AG20443 (cell line): ENCODE data around the gene ADK.
"Not testable (repeated sequence)": the region's sequence is repeated elsewhere in the genome, so short reads cannot be mapped to it uniquely, and the experiment has no call there.

ENCODE experiments used
- DNase-seq: peaks from one replicate; pipeline ENCODE4 v3.0.0; 2012; ENCODE audit warnings: low spot score, mixed read lengths

ADK gene

DNA sequence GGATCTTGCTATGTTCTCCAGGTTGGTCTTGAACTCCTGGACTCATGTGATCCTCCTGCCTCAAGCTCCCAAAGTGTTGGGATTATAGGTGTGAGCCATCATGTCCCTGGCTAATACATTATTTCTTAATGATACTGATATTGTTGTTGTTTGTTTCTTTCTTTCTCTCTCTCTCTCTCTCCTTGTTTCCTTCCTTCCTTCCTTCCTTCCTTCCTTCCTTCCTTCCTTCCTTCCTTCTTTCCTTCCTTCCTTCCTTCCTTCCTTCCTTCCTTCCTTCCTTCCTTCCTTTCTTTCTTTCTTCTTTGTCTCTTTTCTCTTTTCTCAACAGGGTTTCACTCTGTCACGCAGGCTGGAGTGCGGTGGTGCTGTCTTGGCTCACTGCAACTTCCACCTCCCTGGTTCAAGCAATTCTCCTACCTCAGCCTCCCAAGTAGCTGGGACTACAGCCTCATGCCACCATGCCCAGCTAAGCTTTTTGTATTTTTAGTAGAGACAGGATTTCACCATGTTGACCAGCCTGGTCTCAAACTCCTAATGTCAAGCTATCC, 149.1 kb downstream of the ADK start:
- DNase-seq = not testable (repeated sequence)

DNA sequence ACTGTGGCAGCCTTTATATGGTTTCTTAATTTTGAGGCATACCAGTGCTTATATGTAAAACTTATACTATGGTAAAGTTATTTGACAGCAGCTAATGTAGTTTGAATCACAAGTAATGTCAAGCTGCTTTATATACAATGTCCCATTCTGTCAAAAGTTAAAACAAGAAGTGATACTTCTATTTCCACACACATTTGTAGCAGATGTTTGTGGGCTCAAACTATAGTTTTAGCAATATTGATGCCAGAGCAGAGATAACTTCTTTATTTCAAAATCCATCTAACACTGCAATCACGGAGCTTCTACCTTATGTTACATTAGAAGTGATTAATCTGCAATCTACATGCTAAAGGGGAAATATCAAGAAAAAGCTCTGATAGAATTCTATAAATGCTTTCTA, 149.6 kb downstream of the ADK start:
- DNase-seq = no peak

DNA sequence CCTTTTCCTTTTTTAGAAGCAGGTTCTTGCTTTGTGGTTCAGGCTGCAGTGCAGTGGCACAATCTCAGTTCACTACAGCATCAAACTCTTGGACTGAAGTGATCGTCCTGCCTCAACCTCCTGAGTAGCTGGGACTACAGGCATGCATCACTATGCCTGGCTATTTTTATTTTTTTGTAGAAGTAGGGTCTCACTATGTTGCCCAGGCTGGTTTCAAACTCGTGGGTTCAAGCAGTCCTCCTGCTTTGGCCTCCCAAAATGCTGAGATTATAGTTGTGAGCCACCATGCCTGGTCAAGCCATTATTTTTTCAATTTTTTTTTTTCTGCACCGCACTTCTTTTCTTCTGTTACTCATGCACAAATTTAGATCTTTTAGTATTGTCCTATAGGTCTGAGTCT, 154.7 kb downstream of the ADK start:
- no peak for DNase-seq

DNA sequence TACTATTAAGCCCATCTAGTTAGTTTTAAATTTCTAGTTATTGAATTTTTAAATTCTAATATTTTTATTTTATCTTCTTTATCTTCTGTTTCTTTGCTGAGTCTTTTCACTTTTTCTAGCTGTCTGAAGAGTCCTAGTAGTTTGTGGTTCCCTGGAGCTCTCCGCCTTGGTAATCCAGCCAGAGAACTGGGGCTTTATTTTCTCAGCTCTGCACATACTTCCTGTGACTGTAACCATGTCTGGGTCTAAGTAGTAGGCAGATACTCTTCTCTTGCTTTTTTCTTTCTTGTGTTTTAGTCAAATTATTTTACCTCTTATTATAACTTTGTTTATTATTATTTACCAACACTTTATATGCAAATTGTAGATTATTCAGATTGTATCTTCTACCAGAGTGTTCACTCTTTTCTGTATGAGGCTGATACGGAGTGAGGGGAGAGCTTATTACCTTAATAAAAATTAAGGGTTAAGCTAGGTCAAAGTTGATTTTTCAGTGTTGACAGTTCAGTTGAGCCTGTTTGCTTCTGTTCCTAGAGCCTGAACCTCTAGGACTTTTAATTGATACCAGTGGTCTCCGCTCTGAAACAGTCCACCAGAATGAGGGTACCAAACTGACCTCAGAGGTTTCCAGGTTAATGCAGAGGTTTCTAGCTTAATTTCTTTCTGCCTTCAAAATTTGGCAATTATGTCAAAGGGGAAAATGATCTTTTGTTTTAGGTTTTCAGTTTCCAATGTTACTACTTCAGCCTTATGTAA, 155.4 kb downstream of the ADK start:
- no peak for DNase-seq

DNA sequence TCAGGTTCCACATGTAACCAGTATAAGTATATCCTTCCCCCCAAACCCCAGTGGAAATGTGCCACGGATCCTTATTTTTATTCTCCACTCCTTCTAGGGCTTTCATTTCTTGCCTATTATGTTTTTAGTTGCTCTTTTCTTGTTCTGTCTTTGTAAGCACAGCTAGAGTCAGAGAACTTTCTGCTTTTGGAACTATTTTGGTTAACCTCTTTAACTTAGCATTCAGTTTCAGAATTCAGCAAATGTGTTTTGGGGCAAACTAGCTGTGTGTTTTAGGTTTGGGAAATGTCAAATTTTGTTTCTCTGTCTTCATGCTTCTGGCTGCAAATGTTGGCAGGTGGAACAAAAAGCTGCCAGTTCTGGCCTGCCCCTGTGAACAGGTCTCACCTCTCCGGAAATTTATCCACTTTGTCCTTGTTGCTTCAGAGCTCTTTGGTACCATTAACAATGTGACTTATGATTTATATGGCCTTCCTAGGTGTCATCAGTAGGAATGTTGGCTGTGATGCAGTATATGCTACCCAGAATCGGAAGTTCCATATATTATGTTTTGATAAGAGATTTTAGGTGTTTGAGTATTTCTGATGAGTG, 156.1 kb downstream of the ADK start:
- no peak for DNase-seq

DNA sequence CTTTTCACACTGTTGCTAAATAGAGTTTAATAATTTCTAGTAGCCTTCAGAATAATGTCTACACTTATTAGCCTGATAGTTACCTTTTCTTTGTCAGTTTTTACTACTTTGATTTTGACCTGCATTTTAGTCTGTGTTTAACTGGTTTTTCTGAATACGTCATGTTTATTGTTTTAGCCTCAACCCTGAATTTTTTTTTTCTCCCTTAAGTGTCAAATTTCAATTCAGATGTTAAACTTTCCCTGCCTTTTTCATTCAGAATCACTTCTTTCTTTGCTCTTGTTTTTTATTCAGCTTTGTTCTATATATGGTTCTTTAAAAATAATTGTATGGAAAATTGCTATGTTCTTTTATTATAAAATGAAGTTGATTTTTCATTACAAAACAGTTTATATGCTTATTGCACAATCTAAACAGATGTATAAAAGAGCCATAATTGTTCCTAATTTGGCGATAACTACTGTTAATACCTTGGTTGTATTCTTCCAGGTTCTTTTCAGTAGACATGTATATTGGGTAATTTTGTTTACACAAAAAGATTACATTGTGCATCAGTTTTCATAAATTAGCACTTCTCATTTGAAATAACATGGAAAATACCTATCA, 159.7 kb downstream of the ADK start:
- DNase-seq = no peak

DNA sequence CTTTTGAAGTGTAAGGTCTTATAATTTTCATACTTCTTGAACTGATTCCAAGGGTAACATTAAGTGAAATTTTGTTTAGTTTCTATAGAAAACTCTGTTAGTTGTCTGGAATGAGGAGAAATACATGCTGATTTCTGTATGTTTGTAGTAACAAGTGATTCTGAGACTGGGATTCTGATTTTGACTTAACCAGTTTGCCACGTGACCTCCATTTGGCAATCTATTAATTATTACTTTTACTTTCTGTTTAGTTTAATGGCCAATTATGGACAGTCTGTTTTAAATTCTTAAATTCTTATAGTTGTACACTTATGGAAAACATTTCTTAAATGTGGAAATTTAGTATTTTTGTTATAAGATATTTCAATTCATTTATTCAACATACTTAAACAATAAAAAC, 163.1 kb downstream of the ADK start:
- no peak for DNase-seq

DNA sequence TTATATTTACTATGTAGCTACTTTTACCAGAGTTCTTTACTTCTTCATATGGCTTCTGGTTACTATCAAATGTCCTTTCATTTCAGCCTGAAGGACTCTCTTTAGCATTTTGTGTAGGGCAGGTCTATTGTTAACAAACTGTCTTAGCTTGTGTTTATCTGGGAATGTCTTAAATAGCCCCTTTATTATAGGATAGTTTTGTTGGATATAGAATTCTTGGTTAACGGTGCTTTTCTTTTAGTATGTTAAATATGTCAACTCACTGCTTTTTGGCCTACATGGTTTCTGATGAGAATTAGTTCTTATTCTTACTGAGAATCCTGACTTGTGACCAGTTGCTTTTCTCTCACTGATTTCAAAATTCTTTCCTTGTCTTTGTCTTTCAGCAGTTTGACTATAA, 169.0 kb downstream of the ADK start:
- DNase-seq = no peak

DNA sequence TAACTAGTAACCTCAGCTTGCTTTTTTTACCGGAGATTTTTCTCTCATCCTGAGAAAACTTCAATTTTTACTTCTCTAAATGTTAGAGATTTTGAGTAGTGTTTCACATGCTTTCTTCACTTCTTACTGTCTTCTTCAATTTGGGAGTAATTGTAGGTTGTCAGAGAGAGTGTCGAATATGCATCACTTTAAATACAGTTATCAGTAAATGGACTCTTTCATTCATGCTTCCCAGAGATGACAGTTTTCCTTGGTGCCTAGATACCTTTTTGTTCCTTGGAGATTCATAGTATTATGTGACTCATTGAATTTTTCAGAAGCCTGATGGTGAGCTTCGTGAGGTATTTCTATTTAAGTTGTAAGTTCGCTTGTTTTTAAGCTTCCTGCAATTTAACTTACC, 169.7 kb downstream of the ADK start:
- no peak for DNase-seq

DNA sequence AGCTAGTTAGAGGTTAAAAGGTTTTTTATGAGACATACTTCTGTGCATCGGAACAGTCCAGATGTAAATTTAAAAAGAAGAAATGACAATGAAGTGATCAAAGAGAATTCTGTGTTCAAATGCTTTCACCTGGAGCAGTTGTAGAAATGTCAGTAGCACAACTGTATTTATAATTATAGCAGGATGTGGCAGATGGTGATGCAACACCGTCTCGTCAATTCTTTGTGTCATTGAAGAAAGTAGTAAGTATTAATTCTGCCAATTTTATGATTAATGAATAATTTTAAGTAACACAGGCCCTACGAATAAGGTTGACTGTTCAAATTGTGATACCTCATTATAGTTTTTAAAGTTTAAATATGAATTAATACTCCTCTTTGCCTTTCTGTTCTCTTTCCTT, 171.1 kb downstream of the ADK start:
- no peak for DNase-seq

DNA sequence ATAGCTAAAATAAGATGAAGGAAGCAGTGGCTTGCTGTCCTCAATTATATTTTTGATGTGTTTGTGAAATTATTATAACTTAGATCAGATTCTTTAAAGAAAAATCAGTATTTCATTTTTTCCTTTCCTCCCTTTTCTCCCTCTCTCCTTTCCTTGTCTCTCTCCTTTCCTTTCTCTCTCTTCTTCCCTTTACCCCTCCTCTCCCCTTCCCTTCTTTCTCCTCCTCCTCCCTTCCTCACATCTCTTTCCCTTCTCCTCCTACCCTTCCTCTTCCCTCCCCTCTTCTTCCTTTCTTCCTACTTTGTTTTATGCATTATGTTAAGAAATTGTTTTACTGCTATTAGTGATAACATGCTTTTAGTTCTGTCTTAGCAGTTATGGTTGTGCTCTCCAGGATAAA, 171.5 kb downstream of the ADK start:
- no peak for DNase-seq

DNA sequence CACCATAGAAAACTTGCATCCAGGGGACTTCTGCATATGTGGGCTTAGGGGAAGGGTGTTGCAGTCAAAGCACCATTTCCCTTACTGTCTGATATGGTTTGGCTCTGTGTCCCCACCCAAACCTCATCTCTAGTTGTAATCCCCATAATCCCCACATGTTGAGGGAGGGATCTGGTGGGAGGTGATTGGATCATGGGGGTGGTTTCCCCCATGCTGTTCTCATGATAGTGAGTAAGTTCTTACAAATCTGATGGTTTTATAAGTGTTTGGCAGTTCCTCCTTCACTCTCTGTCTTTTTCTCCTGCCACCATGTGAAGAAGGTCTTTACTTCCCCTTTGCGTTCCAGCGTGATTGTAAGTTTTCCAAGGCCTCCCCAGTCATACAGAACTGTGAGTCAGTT, 177.4 kb downstream of the ADK start:
- no peak for DNase-seq

DNA sequence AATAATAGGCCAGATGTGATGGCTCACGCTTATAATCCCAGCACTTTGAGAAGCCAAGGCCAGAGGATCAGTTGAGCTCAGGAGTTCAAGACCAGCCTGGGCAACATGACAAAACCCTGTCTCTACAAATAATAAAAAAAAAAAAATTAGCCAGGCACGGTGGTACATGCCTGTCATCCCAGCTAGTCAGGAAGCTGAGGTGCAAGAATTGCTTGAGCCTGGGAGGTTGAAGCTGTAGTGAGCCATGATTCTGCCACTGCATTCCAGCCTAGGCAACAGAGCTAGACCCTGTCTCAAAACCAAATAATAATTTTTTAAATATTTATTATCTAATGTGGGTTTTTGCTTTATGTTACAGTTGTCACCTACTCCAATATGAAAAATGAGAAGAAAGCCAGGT, 178.9 kb downstream of the ADK start:
- DNase-seq = no peak

DNA sequence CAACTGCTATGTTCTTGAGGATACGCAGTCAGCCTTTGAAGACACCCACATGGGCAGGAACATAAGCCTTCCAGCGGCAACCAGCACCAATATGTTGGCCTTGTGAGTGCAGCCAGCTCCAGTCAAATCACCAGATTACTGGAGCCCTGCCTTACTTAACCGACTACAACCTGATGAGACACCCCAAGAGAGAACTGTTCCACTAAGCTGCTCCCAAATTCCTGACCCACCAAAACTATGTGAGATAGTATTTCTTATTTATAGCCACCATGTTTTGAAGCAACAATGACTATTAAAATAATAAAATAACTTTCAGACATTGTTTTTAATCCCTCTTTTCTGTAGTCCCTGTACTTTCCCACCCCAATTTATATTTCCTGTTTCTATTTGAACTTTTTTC, 179.6 kb downstream of the ADK start:
- no peak for DNase-seq

DNA sequence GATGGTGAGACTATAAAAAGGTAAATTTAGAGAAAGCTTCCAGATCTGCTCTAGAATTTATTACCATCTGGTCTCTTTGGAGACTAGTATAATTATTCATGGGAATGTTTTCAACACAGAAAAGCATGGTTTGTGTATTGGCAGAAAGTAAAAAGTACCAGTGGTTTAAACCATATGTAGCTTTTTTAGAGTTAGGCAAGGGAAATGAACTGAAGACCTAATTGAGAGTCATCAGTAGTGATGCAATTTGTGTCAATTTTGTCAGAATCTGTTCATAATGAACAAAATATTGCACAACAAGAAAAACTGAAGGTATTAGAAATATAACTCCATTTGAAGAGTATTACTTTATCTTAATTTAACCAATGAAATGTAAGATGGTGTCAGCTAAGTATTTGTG, 181.4 kb downstream of the ADK start:
- peak; percentile 21 for DNase-seq

DNA sequence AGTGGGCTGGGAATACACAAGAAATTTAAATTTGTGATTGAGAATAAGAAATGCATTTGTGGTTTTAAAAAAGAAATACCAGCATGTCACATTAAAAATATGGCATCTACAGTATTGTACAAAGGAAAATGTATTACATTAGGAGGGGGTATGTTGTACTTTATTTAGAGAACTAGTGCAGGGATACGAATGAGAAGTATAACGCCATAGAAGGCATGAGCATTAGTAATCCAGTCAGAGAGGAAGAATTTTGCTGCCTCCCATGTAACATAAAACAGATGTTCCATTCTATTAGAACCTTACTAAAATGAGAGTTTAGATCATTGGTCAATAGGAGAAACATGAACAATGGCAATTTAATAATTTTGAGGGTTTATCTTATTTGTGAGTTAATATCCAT, 182.2 kb downstream of the ADK start:
- peak; percentile 41 for DNase-seq

DNA sequence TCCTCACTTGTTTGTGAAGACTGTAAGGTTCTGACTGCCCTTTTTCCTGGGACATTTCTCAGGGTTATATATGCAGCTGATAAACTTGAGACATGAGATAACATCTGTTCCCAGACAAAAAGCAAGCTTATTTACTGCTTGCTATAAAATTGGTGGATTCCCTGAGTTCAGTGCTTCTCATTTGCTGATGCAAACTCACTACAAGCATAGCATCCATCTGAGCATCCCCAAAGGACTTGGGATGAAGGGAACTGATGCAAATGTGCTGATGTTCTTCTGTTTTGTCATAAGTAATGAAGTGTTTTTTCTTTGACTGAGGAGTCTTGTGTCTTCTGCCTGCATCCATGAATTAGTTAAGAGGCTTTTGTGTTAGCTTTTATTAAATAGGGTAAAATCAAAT, 183.2 kb downstream of the ADK start:
- DNase-seq = no peak

DNA sequence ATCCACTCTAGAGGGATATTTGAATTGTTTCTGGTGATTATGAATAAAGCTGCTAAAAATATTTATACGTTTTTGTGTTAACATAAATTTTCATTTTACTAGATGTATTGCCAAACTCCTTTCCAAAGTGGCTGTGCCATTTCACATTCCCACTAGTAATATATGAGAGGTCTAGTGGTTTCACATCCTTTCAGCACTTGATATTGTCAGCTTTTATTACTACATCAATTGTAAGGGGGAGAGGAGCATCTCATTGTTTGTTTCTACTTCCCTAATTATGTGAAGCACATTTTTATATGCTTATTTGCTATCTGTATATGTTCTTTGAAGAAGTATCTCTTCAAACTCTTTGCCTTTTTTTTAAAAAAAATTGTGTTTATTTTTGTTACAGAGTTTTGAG, 184.5 kb downstream of the ADK start:
- DNase-seq = no peak

DNA sequence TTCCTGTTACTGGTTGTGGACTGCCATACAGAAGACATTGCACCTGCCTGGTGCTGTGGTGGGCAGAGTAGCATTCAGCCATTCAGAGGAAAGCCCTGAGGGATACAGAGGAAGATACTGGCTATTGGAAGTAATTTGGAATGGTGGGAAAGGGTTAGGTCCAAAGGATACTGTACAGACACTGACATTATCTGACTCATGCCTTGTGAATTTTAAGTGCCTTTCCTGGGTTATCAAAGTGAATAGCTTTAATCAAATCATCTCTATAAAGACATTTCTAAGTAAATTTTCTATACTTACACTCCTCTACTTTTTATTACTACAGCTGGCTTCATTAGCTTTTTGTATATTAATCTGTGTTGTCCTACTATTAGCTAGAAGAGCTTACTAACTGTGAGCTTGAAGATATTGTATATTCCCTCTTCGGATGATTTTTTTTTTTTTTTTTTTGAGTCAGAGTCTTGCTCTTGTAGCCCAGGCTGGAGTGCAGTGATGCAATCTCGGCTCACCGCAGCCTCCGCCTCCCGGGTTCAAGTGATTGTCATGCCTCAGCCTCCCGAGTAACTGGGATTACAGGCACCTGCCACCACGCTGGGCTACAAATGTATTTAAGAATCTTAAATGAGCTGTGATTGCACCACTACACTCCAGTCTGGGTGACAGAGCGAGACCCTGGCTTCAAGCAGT, 186.5 kb downstream of the ADK start:
- DNase-seq = no peak

DNA sequence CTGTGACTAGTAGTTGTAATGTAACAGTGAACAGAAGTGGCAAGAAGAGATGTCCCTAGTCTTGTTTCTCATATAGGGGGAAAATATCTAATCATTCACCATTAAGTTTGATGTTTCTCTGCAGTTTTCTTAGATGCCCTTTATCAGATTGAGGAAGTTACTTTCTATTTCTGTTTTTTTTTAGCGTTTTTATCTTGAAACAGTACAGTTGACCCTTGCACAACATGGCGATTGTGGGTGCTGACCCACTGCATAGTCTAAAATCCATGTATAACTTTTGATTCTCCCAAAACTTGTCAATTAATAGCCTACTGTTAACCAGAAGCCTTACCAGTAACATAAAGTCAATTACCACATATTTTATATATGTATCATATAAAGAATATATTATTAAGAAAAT, 192.0 kb downstream of the ADK start:
- no peak for DNase-seq

DNA sequence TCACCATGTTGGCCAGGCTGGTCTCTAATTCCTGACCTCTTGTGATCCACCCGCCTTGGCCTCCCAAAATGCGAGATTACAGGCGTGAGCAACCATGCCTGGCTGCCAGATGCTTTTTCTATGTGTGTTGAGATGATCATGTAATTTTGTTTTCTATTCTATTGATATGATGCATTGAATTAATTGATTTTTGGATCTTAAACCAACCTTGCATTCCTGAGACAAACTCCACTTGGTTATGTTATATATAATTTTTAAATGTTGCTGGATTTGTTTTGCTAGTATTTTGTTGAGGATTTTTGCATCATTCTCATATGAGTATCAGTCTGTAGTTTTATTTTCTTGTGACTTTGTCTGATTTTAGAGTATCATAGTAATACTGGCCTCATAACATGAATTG, 192.8 kb downstream of the ADK start:
- DNase-seq = no peak

DNA sequence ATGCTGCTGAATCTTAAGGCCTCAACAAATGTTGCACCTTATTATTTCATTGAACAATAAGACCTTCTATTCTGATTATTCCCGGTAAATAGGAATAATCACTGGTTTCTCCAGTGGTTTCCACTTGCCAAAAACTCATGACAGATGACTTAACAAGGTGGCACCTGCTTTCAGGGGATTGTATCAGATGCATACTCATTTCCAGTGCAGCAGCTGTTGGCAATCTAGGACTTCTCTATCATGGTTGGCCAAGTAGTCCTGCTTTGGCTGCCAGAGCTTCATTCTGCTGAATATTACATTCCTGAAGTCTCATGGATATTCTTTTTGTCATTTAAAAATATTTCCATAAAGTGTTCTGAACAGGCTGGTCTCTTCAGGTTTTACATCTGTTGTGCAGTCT, 193.3 kb downstream of the ADK start:
- DNase-seq = no peak

DNA sequence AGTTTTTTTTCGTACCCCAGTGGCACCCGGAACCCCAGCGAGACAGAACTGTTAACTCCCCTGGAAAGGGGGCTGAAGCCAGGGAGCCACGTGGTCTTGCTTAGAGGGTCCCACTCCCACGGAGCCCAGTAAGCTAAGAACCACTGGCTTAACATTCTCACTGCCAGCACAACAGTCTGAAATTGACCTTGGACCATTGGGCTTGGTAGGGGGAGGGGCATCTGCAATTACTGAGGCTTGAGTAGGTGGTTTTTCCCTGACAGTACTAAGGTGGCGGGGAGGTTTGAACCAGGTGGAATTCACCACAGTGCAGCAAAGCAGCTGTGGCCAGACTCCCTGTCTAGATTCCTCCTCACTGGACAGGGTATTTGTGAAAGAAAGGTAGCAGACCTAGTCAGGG, 196.5 kb downstream of the ADK start:
- DNase-seq = no peak
